GM13977 (cell line): ENCODE results near the gene TSPYL6.

Source experiments
- DNase-seq: peaks from one replicate; pipeline ENCODE4 v3.0.0; 2012; ENCODE audit warnings: low spot score
- CTCF ChIP-seq: IDR thresholded peaks from 2 replicates; pipeline ENCODE4 v1.5.1; 2012; ENCODE audit warnings: mild to moderate bottlenecking, control low read depth; ENCODE audit not compliant: insufficient read depth; ENCODE audit errors: extremely low read depth, missing control alignments
- in situ Hi-C: fragments of 300-500 bp; cut with MboI; formaldehyde crosslinking; loops from one replicate; pipeline ENCODE4 v1.12.0; 2022; ENCODE audit warnings: low sequenced_read_pairs, low pct_unique_long_range_greater_than_20kb, mixed read lengths, inconsistent platforms; ENCODE audit not compliant: unreplicated experiment

The TSPYL6 gene

GRCh38 chr2:54240515-54241469, 15.2 kb downstream of the TSPYL6 start:
- TF ChIP-seq CTCF: no peak
- in situ Hi-C loops: no loop called here

GRCh38 chr2:54239427-54239826, 16.6 kb downstream of the TSPYL6 start:
- DNase-seq: no peak
- in situ Hi-C loops: no loop called here
- TF ChIP-seq CTCF: no peak

More at GRCh38 chr2:54240515-54241469, 15.2 kb downstream of the TSPYL6 start:
- no peak for DNase-seq

GRCh38 chr2:54237428-54237827, 18.6 kb downstream of the TSPYL6 start:
- no peak for TF ChIP-seq CTCF
- in situ Hi-C loops: no loop called here
- DNase-seq: no peak

- in situ Hi-C loops: no loop called here
- TF ChIP-seq CTCF: no peak
- no peak for DNase-seq
Measured at GRCh38 chr2:54233832-54234649, 22.0 kb downstream of the TSPYL6 start.

- in situ Hi-C loops: no loop called here
- no peak for DNase-seq
- no peak for TF ChIP-seq CTCF
Measured at GRCh38 chr2:54228945-54229344, 27.1 kb downstream of the TSPYL6 start.

- in situ Hi-C loops: no loop called here
- DNase-seq: no peak
Measured at GRCh38 chr2:54227798-54228197, 28.2 kb downstream of the TSPYL6 start.

More at GRCh38 chr2:54227798-54228197, 28.2 kb downstream of the TSPYL6 start:
- TF ChIP-seq CTCF: no peak
